ENCODE data around the gene OPN4. TPM values are rescaled to one million over a fixed set of nuclear protein-coding genes. Genes with fewer than 3 reads are reported as not detected.

The OPN4 gene
- total RNA-seq, 4 donors from 2014 or later = 1.1 TPM; not detected in 3

DNA sequence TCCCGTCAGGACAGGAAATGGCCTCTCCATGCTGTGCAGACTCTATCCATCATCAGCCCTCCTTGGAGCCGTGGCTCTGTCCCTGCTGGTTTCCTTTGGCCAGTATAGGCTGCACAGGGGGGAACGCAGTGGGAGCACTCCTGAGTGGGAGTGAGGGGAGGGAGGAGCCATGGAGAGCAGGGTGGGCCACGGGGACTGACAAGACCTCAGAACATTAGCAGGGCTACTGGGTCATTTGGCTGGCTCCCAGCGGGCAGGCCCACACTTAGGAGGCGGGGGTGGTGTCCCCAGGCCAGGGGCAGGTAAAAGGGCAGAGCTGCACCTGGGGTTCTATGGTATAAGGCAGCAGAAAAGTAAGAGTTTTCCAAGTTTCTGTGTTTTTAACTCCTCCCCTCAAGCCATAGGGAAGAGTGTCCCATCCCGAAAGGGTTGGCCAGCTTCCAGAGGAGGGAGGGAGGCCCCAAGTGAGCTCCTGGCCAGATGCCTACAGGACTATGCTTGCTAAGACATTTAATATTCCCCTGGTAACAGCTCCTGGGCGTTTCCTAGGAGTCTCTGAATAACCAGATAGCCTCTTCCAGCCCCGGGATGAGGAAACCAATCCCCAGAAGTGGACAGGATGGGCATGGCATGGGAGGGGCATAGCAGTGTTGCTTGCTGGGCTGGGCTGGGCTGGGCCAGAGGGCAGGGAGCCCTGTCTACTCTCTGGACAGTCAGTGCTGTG lies 5.5 kb upstream of the OPN4 start:
- peak; percentile 95 for ATAC-seq (ENCODE audit: low FRiP score)
- peak; percentile 30 for DNase-seq (ENCODE audit: low spot score)
- TF ChIP-seq, protein P1, sequence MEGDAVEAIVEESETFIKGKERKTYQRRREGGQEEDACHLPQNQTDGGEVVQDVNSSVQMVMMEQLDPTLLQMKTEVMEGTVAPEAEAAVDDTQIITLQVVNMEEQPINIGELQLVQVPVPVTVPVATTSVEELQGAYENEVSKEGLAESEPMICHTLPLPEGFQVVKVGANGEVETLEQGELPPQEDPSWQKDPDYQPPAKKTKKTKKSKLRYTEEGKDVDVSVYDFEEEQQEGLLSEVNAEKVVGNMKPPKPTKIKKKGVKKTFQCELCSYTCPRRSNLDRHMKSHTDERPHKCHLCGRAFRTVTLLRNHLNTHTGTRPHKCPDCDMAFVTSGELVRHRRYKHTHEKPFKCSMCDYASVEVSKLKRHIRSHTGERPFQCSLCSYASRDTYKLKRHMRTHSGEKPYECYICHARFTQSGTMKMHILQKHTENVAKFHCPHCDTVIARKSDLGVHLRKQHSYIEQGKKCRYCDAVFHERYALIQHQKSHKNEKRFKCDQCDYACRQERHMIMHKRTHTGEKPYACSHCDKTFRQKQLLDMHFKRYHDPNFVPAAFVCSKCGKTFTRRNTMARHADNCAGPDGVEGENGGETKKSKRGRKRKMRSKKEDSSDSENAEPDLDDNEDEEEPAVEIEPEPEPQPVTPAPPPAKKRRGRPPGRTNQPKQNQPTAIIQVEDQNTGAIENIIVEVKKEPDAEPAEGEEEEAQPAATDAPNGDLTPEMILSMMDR (IDR thresholded peaks at IDR 0.05) = no peak

DNA sequence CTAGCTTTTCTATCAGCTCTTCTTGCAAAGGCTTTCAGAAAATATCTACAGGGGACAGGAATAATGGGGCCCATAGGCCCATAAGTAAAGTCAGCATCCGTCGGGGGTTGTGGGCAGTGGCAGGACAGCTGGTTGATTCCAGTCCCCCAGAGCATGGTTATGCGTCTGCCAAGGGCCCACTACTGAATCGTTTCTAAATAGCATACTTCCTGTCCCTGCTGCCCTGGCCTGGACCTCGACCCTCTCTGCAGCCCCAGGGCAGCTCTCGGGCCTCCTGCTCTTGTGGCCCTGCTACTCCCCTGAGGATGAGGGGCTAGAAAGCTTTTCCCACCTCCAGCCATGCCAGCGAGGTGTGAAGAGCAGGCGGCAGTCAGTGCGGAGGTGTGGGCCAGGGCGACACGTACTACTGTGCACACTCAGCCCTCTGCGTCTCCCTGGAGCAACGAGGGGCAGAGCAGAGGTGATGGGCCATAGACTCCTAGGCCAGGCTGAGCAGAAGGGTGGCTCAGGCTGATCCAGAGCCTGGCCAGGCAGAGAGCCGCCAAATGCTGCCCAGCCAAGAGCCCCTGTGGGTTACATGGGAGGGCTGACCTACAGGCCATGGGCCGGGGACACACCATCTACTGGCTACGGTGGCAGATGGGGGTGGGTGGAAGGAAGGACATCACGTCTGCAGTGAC lies 4.7 kb upstream of the OPN4 start:
- TF ChIP-seq, protein P1 (IDR thresholded peaks at IDR 0.05) = no peak
- no peak for ATAC-seq (ENCODE audit: low FRiP score)
- DNase-seq (ENCODE audit: low spot score) = peak; percentile 9

DNA sequence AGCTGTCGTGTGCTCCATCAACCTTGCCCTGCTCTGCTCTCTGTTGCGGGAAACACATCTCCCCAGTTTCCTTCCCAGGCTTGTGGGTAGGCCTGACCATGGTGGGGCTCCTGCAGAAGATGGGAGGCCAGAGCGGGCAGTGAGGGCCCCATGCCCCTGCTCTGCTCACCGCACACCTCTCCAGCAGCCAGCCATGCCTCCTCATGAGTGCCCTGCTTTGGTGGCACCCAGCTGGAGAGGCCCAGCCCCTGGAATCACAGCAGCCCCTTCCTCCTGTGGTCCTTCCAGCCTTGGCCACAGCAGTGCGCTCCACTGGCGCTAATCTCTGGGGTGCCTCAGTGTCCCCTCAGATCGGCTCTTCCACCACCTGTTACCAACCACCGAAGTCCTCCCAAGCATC lies 4.2 kb upstream of the OPN4 start:
- no peak for ATAC-seq (ENCODE audit: low FRiP score)
- TF ChIP-seq, protein P1 (IDR thresholded peaks at IDR 0.05) = no peak
- no peak for DNase-seq (ENCODE audit: low spot score)

DNA sequence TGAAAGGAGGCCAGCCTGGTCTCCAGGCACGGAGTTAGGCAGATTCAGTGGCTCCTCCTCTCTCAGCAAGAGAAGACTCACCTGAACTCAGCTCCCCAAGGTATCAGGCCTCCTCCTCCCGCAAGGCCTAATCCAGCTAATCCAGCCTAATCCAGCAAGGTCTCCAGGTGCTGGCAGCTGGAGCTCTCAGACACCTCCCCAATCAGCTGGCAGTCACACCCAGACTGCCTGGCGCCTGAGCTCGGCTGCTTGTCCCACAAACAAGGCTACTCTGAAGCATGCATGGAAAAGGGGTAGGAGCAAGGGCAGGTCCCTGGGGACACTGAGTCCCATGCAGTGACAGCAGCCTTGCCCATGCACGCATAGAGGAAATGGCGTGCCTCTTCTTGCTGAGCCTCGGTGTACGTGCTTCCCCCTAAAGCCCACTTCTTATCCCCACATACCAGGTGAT lies 3.3 kb upstream of the OPN4 start:
- TF ChIP-seq, protein P1 (IDR thresholded peaks at IDR 0.05) = no peak
- DNase-seq (ENCODE audit: low spot score) (no peak), ATAC-seq (ENCODE audit: low FRiP score) (no peak)

DNA sequence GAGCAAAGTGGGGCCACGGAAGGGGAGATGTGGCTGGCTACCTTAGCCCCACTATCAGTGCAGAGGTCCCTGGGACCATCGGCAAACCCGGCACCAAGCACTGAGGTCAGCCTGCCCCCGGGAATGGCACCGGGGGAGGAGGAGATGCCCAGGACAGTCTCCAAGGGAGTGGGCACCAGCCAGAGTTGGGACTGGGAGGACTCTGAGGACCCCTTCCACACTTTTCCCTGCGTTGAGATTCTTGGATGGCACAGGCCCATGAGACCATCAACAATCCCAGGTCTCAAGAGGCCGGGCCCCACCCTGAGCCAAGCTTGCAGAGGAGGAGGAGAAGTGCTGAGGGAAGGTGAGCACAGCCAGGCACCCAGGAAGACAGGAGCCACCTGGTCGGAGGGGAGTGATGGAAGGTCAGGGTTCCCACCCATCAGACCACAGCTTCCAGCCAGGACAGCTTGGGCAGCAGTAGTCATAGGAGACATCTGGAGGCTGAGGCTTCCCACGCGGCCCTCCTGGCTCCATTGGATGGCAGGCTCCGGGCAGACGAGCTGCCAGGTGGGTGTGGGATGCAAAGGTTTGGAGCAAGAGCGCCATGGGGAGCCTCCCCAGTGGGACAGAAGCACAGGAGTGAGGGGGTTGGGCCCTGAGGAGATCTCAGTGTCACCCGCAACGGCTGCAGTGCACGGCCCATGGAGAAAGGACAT lies 2.6 kb upstream of the OPN4 start:
- no peak for ATAC-seq (ENCODE audit: low FRiP score)
- TF ChIP-seq, protein P1 (IDR thresholded peaks at IDR 0.05) = no peak
- DNase-seq (ENCODE audit: low spot score) = peak; percentile 1

DNA sequence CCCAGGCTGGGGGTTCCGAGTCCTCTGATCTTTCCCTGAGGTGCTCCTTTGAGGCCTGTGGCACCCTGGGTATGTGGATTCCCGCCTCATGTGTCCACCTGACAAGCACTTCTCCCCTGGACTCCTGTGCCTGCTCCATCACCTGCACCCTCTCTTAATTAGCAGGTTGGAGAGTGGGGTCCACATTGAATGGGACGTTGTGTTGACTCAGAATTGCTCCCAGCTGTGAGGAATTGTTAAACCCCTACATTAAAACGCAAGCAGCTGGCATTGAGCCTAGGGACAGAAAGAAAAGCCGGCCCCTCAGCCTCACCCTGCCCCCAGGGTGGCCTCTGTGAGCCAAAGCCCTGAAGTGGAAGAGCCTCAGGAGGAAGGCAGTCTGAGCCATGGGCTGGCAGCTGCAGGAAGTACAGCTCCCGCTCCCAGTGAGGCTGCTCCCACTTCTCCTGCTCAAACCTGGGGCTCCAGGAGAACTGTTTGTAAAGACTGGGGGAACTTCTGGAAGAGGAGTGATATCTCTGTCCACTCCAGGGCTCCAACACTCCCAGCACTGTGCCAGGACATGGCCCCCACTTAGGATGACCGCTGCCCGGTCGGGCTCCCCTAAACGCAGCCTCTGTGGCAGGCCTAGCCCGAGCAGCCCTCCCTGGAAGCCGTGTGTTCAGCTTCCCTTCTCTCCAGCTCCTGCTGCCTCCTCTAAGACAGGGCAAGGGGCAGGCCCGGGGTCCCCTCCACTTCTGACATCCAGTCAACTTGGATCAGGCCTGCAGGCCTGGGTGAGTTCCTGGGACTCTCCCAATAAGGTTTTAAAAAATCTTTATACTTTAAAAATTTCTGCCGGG lies 1.8 kb upstream of the OPN4 start:
- ATAC-seq (ENCODE audit: low FRiP score) = no peak

More for the DNA sequence above, 1.8 kb upstream of the OPN4 start:
- DNase-seq (ENCODE audit: low spot score) = peak; percentile 2
- TF ChIP-seq, protein P1 (IDR thresholded peaks at IDR 0.05) = no peak

All from omental fat pad (tissue), 4 donors.